GM18858 (cell line): Measurements from ENCODE around the gene GDA.
A peak's percentile ranks its signal among the peaks of the same experiment; 100 is the strongest.

Experiments
- ATAC-seq: cut with Tn5 transposase; IDR thresholded peaks from one replicate; pipeline ENCODE4 v1.9.1; 2021; ENCODE audit not compliant: unreplicated experiment

Gene GDA

GRCh38 chr9:72150127-72150526 lies 887 bp downstream of the GDA start:
- no peak for ATAC-seq

GRCh38 chr9:72150661-72151060 lies 1.4 kb downstream of the GDA start:
- no peak for ATAC-seq

GRCh38 chr9:72151104-72151503 lies 1.9 kb downstream of the GDA start:
- no peak for ATAC-seq

- peak; percentile 70 for ATAC-seq
Observed at GRCh38 chr9:72154468-72155285, 5.4 kb downstream of the GDA start.

GRCh38 chr9:72155301-72155700 lies 6.1 kb downstream of the GDA start:
- no peak for ATAC-seq

- ATAC-seq: no peak
Observed at GRCh38 chr9:72156586-72156985, 7.3 kb downstream of the GDA start.

GRCh38 chr9:72158680-72159079 lies 9.4 kb downstream of the GDA start:
- ATAC-seq: no peak

- ATAC-seq: no peak
Observed at GRCh38 chr9:72160446-72161123, 11.3 kb downstream of the GDA start.

GRCh38 chr9:72165326-72165725 lies 16.1 kb downstream of the GDA start:
- ATAC-seq: no peak

GRCh38 chr9:72165821-72166547 lies 16.7 kb downstream of the GDA start:
- no peak for ATAC-seq

- ATAC-seq: no peak
Observed at GRCh38 chr9:72168075-72168474, 18.8 kb downstream of the GDA start.

- ATAC-seq: no peak
Observed at GRCh38 chr9:72169178-72169577, 19.9 kb downstream of the GDA start.

GRCh38 chr9:72173080-72173479 lies 23.8 kb downstream of the GDA start:
- ATAC-seq: no peak

GRCh38 chr9:72185561-72185960 lies 36.3 kb downstream of the GDA start:
- no peak for ATAC-seq

- ATAC-seq: no peak
Observed at GRCh38 chr9:72187121-72187695, 38.0 kb downstream of the GDA start.

GRCh38 chr9:72188232-72188631 lies 39.0 kb downstream of the GDA start:
- ATAC-seq: no peak

GRCh38 chr9:72193478-72193881 lies 44.2 kb downstream of the GDA start:
- peak; percentile 91 for ATAC-seq

GRCh38 chr9:72199238-72199637 lies 50.0 kb downstream of the GDA start:
- ATAC-seq: no peak

GRCh38 chr9:72200452-72200851 lies 51.2 kb downstream of the GDA start:
- ATAC-seq: no peak

GRCh38 chr9:72202009-72202408 lies 52.8 kb downstream of the GDA start:
- ATAC-seq: no peak

- no peak for ATAC-seq
Observed at GRCh38 chr9:72203205-72203803, 54.1 kb downstream of the GDA start.
